Activated CD8-positive, alpha-beta memory T cell treated with anti-CD3 and anti-CD28 coated beads for 4 hours (primary cell): ENCODE results near the gene GOLGA6L7.
"Not testable (repeated sequence)": the region's sequence is repeated elsewhere in the genome, so short reads cannot be mapped to it uniquely, and the experiment has no call there.

ENCODE experiments used
- DNase-seq, 2 donors: peaks; one replicate each; pipeline ENCODE4 v3.0.0-alpha.2; 2020; ENCODE audit warnings: low read depth in 2 of 2

Gene GOLGA6L7

GRCh38 chr15:28885128-28885629 lies 36.7 kb upstream of the GOLGA6L7 start:
- DNase-seq, result no peak

- DNase-seq, result no peak
Observed at GRCh38 chr15:28884151-28884940, 35.9 kb upstream of the GOLGA6L7 start.

GRCh38 chr15:28881600-28881999 lies 33.2 kb upstream of the GOLGA6L7 start:
- no peak for DNase-seq

GRCh38 chr15:28881170-28881569 lies 32.7 kb upstream of the GOLGA6L7 start:
- DNase-seq, result no peak

GRCh38 chr15:28880680-28881079 lies 32.2 kb upstream of the GOLGA6L7 start:
- DNase-seq, result no peak

GRCh38 chr15:28879551-28879950 lies 31.1 kb upstream of the GOLGA6L7 start:
- no peak for DNase-seq

GRCh38 chr15:28878209-28878608 lies 29.8 kb upstream of the GOLGA6L7 start:
- no peak for DNase-seq

- DNase-seq, result no peak
Observed at GRCh38 chr15:28876845-28877185, 28.4 kb upstream of the GOLGA6L7 start.

- DNase-seq, result no peak
Observed at GRCh38 chr15:28876131-28876844, 27.8 kb upstream of the GOLGA6L7 start.

GRCh38 chr15:28875461-28876000 lies 27.1 kb upstream of the GOLGA6L7 start:
- DNase-seq, result no peak

GRCh38 chr15:28873585-28874190 lies 25.2 kb upstream of the GOLGA6L7 start:
- no peak for DNase-seq

- no peak for DNase-seq
Observed at GRCh38 chr15:28873006-28873405, 24.6 kb upstream of the GOLGA6L7 start.

GRCh38 chr15:28871168-28871567 lies 22.7 kb upstream of the GOLGA6L7 start:
- DNase-seq, result no peak

GRCh38 chr15:28868744-28869345 lies 20.4 kb upstream of the GOLGA6L7 start:
- no peak for DNase-seq

- DNase-seq, result not testable (repeated sequence)
Observed at GRCh38 chr15:28861589-28862293, 13.3 kb upstream of the GOLGA6L7 start.

GRCh38 chr15:28861031-28861534 lies 12.6 kb upstream of the GOLGA6L7 start:
- DNase-seq, result no peak

- DNase-seq, result not testable (repeated sequence)
Observed at GRCh38 chr15:28854578-28854977, 6.1 kb upstream of the GOLGA6L7 start.

- not testable (repeated sequence) for DNase-seq
Observed at GRCh38 chr15:28853654-28854053, 5.2 kb upstream of the GOLGA6L7 start.

- DNase-seq, result not testable (repeated sequence)
Observed at GRCh38 chr15:28849766-28850165, 1.3 kb upstream of the GOLGA6L7 start.

- not testable (repeated sequence) for DNase-seq
Observed at GRCh38 chr15:28849271-28849670, 827 bp upstream of the GOLGA6L7 start.

- not testable (repeated sequence) for DNase-seq
Observed at GRCh38 chr15:28847959-28848358, 485 bp downstream of the GOLGA6L7 start.
